Spleen (tissue), 11 donors: ENCODE measurements around the gene ASB1. TPM values are rescaled to one million over a fixed set of nuclear protein-coding genes. Genes with fewer than 3 reads are reported as not detected.

Experiments
- DNase-seq: peaks from one replicate; pipeline ENCODE4 v3.0.0-alpha.2; 2020
- H3K27ac ChIP-seq, 8 donors: fragments of 200-600 bp; sonication (generic) in 7 of 8; 1 replicate in 4 of 8; 2 replicates in 4 of 8; pipeline versions ENCODE4 v1.5.0 to v1.8.0; 2016 to 2021; ENCODE audit warnings: inconsistent platforms in 4 of 8, mild to moderate bottlenecking in 4 of 8, moderate library complexity in 1 of 8
- H3K27me3 ChIP-seq, 7 donors: fragments of 200-600 bp; sonication (generic) in 6 of 7; replicated peaks in 1 of 7; 1 replicate in 4 of 7; 2 replicates in 3 of 7; pipeline versions ENCODE4 v1.5.0 to v1.8.0; 2016 to 2021; ENCODE audit warnings: inconsistent platforms in 3 of 7, mild to moderate bottlenecking in 1 of 7
- H3K36me3 ChIP-seq, 6 donors: fragments of 200-600 bp; sonication (generic) in 5 of 6; 1 replicate in 4 of 6; 2 replicates in 2 of 6; pipeline versions ENCODE4 v1.5.0 to v1.8.0; 2016 to 2021; ENCODE audit warnings: inconsistent platforms in 2 of 6
- H3K4me1 ChIP-seq, 6 donors: fragments of 200-600 bp; sonication (generic) in 5 of 6; 1 replicate in 3 of 6; 2 replicates in 3 of 6; pipeline versions ENCODE4 v1.5.0 to v1.8.0; 2016 to 2021; ENCODE audit warnings: inconsistent platforms in 3 of 6
- H3K4me3 ChIP-seq, 8 donors: fragments of 200-600 bp; sonication (generic) in 7 of 8; 1 replicate in 4 of 8; 2 replicates in 4 of 8; pipeline versions ENCODE4 v1.5.0 to v1.8.0; 2016 to 2021; ENCODE audit warnings: inconsistent platforms in 4 of 8, mild to moderate bottlenecking in 4 of 8, moderate library complexity in 2 of 8
- H3K9me3 ChIP-seq, 8 donors: fragments of 200-600 bp; sonication (generic) in 7 of 8; 1 replicate in 4 of 8; 2 replicates in 4 of 8; pipeline versions ENCODE4 v1.5.0 to v1.8.0; 2016 to 2021; ENCODE audit warnings: inconsistent platforms in 4 of 8
- POLR2A ChIP-seq, 3 donors: fragments of 450-650 bp; IDR thresholded peaks; one replicate each; pipeline ENCODE4 v1.5.1; 2017; ENCODE audit warnings: antibody characterized with exemption in 3 of 3, mild to moderate bottlenecking in 1 of 3
- POLR2AphosphoS5 ChIP-seq, 3 donors: sonication (generic); formaldehyde crosslinking; IDR thresholded peaks; one replicate each; pipeline ENCODE4 v1.5.1; 2017; ENCODE audit warnings: antibody characterized with exemption in 3 of 3
- WGBS, 5 donors: extraction: QIAGEN DNeasy Blood & Tissue Kit in 3 of 5; methylation state at CpG; one replicate each; pipeline versions ENCODE4 v1.1.5 to v1.1.7; 2013 to 2018; 5-methylcytosine and 5-hydroxymethylcytosine counted together
- intact Hi-C: fragments of 100-400 bp; cut with DNase I; formaldehyde crosslinking; loops from one replicate; pipeline ENCODE4 v1.15.0; 2023; ENCODE audit warnings: low total_unique reads
- polyA plus RNA-seq, 3 donors: library from polyadenylated mRNA; stranded (reverse); fragments of 200-250 nt; gene quantifications; one replicate each; pipeline ENCODE4 v1.2.1, GENCODE V29; 2013
- total RNA-seq, 7 donors: library from RNA; depleted of rRNA in 3 of 7; stranded (reverse); fragments of >200 nt in 3 of 7; fragmentation: NEBNext Ultra II Directional in 4 of 7; extraction: Animal tissue kit (Norgen Biotek cat#: 25700) in 4 of 7; gene quantifications; one replicate each; pipeline versions ENCODE4 v1.1.0 to v1.2.1, GENCODE V29; 2016 to 2021
- TF ChIP-seq, protein P1 (sequence below), 11 experiments: fragments of 200-600 bp in 7 of 11; fragments of 450-650 bp in 4 of 11; sonication (generic) in 4 of 11; IDR thresholded peaks in 8 of 11; conservative IDR thresholded peaks in 3 of 11; 1 replicate in 7 of 11; 2 replicates in 4 of 11; pipeline versions ENCODE4 v1.4.0 to v1.8.0; 2016 to 2021; ENCODE audit warnings: antibody characterized with exemption in 11 of 11, inconsistent platforms in 4 of 11, mild to moderate bottlenecking in 1 of 11
- donor health status: healthy with polysubstance abuse.
- donor health status: DM: no; HTN: no; CAD: no; lungs with moderate emphysema.
- donor health status: DM: no; HTN: no; CAD: no.
- donor health status: Bipolar disorder and iron deficiency.
- donor health status: healthy.
- donor health status: DM: no; HTN: no; CAD: no.
- donor health status: DM: yes; HTN: yes; CAD: no.

ASB1 gene
- total and polyA plus RNA-seq, 10 donors, result 17.5 to 33.1 (median 26.5) TPM

DNA sequence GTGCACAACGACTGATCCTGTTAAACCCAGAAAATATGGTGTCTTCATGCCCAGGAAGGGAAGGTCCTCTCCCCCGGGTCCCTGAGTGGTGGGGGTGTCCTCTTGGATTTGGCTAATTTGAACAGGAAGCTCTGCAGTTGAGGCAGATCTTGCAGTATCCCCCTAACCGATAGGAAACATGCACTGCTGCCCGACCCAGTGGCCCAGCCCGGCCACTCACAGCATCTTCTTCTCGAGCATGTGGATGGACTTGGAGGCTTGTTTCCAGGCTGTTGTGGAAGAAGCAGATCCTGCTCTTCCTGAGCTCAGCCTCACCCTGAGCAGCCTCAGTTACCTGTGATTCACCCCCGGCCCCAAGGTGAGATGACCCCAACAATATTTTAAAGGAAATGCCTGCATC, 46.4 kb upstream of the ASB1 start:
- H3K27me3 ChIP-seq, result no peaks in the 10 kb centered on the region

DNA sequence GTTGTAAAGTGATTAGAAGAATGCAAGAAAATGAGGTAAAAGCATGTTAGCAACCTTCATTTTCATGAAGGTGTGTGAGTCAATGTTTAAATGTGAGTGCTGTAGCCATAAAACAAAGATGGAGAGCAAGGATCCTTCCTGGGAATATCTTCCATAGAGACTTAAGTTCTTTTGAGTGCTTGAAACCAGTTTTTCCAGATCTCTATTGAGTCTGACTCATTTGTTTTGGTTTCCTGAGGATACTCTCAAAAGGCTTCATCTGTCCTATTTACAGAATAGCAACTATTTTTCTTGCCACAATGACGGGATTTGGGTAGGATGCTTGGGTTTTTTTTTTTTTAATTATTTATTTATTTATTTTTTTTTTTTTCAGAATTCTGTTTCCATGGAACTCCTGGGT, 45.9 kb upstream of the ASB1 start:
- TF ChIP-seq POLR2AphosphoS5 (IDR thresholded peaks at IDR 0.05), result no peak
- TF ChIP-seq, protein P1, sequence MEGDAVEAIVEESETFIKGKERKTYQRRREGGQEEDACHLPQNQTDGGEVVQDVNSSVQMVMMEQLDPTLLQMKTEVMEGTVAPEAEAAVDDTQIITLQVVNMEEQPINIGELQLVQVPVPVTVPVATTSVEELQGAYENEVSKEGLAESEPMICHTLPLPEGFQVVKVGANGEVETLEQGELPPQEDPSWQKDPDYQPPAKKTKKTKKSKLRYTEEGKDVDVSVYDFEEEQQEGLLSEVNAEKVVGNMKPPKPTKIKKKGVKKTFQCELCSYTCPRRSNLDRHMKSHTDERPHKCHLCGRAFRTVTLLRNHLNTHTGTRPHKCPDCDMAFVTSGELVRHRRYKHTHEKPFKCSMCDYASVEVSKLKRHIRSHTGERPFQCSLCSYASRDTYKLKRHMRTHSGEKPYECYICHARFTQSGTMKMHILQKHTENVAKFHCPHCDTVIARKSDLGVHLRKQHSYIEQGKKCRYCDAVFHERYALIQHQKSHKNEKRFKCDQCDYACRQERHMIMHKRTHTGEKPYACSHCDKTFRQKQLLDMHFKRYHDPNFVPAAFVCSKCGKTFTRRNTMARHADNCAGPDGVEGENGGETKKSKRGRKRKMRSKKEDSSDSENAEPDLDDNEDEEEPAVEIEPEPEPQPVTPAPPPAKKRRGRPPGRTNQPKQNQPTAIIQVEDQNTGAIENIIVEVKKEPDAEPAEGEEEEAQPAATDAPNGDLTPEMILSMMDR (IDR thresholded peaks at IDR 0.05 in 8 of 11, conservative IDR thresholded peaks at IDR 0.05 in 3 of 11), result no peak
- no peak for TF ChIP-seq POLR2A (IDR thresholded peaks at IDR 0.05)
- 79 to 85% (median 84%) methylated on average over 1 of the region's 1 CpG for WGBS, 5 donors
- Histone ChIP-seq H3K4me3 (no peak overlapping the region), H3K4me1 (peaks cover 0 to 86% (median 22%) of the 10 kb centered on the region in 6 donors), H3K36me3 (peaks cover 0 to 24% (median 2%) of the 10 kb centered on the region in 6 donors), H3K27me3 (no peaks in the 10 kb centered on the region), H3K27ac (peak overlapping the region in 2 of 8 donors; percentile 82 to 84), H3K9me3 (no peaks in the 10 kb centered on the region)
- intact Hi-C loops, result no loop called here
- no peak for DNase-seq

More for the DNA sequence above, 46.4 kb upstream of the ASB1 start:
- Histone ChIP-seq H3K36me3 (peaks cover 0 to 24% (median 2%) of the 10 kb centered on the region in 6 donors), H3K4me3 (no peak overlapping the region), H3K9me3 (no peaks in the 10 kb centered on the region), H3K4me1 (peaks cover 0 to 82% (median 22%) of the 10 kb centered on the region in 6 donors), H3K27ac (peak overlapping the region in 2 of 8 donors; percentile 2 to 84)
- 66 to 86% (median 80%) methylated on average over 5 to 7 of the region's 7 CpGs for WGBS, 5 donors
- TF ChIP-seq POLR2A (IDR thresholded peaks at IDR 0.05) (no peak), POLR2AphosphoS5 (IDR thresholded peaks at IDR 0.05) (no peak)
- TF ChIP-seq, protein P1 (IDR thresholded peaks at IDR 0.05 in 8 of 11, conservative IDR thresholded peaks at IDR 0.05 in 3 of 11), result no peak
- intact Hi-C loops, result no loop called here
- DNase-seq, result peak; percentile 36

DNA sequence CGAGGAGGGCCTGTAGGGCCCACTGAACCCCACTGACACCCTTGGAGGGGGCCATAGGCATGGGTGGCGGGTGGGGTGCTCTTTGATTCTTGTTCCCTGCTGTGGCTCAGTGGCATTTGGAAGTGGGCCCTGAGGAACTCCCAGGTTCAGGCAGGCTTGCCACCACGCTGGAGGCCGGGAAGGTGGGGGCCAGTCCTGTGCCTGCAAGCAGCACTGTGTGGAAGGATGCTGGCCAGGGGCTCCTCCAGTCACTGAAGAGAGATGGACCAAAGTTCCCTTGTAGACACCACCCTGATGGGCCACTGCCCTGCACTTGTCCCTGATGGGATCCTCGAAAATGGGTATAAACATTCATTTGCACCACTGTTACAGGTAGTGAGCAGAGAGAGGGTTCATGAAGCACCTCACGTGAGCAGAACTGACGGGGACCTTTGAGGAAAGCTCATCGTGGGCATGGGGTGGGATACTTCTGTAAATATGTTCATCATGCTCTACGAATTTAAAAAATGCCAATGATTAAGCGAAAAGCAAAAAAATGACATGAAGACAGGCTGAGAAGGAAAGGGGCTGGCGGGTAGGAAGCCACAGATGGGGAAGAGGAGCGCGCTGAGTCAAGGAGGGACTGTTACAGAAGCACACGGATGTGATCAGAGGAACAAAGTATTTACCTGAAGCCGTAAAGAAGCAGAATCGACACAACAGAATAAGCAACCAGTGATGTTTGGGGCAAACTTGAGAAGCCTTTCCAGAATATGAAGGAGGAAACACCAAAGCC, 45.2 kb upstream of the ASB1 start:
- peak; percentile 80 for DNase-seq
- WGBS, 5 donors, result 48 to 80% (median 64%) methylated on average over 16 of the region's 16 CpGs

More for the DNA sequence above, 45.2 kb upstream of the ASB1 start:
- intact Hi-C loops, result no loop called here
- no peak overlapping the region for H3K4me3 ChIP-seq
- no peaks in the 10 kb centered on the region for H3K27me3 ChIP-seq
- TF ChIP-seq, protein P1 (IDR thresholded peaks at IDR 0.05 in 8 of 11, conservative IDR thresholded peaks at IDR 0.05 in 3 of 11), result no peak
- TF ChIP-seq POLR2AphosphoS5 (IDR thresholded peaks at IDR 0.05) (no peak), POLR2A (IDR thresholded peaks at IDR 0.05) (no peak)
- H3K27ac ChIP-seq, result peak overlapping the region in 7 of 8 donors; percentile 23 to 84 (median 78)
- H3K36me3 ChIP-seq, result peaks cover 0 to 24% (median 2%) of the 10 kb centered on the region in 6 donors
- no peaks in the 10 kb centered on the region for H3K9me3 ChIP-seq
- H3K4me1 ChIP-seq, result peaks cover 0 to 91% (median 20%) of the 10 kb centered on the region in 6 donors
